Astrocyte (in vitro differentiated cells and primary cell): Measurements from ENCODE around the gene GLIS2. TPM values are rescaled to one million over a fixed set of nuclear protein-coding genes. Genes with fewer than 3 reads are reported as not detected.

Source experiments
- DNase-seq: peaks from one replicate; pipeline ENCODE4 v3.0.0-alpha.2; 2010; ENCODE audit warnings: low read depth
- FAIRE-seq: peaks from 2 replicates; lab custom pipeline; 2011; peaks lifted over from hg19 to GRCh38; lab: Jason Lieb, UNC
- H2AFZ ChIP-seq: 2 replicates; pipeline ENCODE4 v1.6.0; 2012; ENCODE audit warnings: low read depth, low read length, inconsistent platforms
- H3K27ac ChIP-seq: 2 replicates; pipeline ENCODE4 v1.5.1; 2011; ENCODE audit warnings: low read depth, low read length, inconsistent platforms
- H3K27me3 ChIP-seq: 2 replicates; pipeline ENCODE4 v1.6.0; 2011; ENCODE audit warnings: low read length, inconsistent platforms; ENCODE audit not compliant: insufficient read depth
- H3K36me3 ChIP-seq: 2 replicates; pipeline ENCODE4 v1.5.1; 2011; ENCODE audit warnings: low read length, inconsistent platforms; ENCODE audit not compliant: insufficient read depth
- H3K4me1 ChIP-seq: 2 replicates; pipeline ENCODE4 v1.5.1; 2011; ENCODE audit warnings: low read length, inconsistent platforms; ENCODE audit not compliant: insufficient read depth
- H3K4me2 ChIP-seq: 2 replicates; pipeline ENCODE4 v1.6.0; 2012; ENCODE audit warnings: low read length, inconsistent platforms
- H3K4me3 ChIP-seq: 2 replicates; pipeline ENCODE4 v1.5.1; 2011; ENCODE audit warnings: low read depth, mild to moderate bottlenecking, low read length, inconsistent platforms; ENCODE audit not compliant: insufficient read depth
- H3K79me2 ChIP-seq: 2 replicates; pipeline ENCODE4 v1.6.0; 2012; ENCODE audit warnings: mild to moderate bottlenecking, low read length, inconsistent platforms; ENCODE audit not compliant: insufficient read depth
- H3K9ac ChIP-seq: 2 replicates; pipeline ENCODE4 v1.6.0; 2012; ENCODE audit warnings: mild to moderate bottlenecking, low read length, inconsistent platforms
- H3K9me3 ChIP-seq: 2 replicates; pipeline ENCODE4 v1.5.1; 2012; ENCODE audit warnings: low read depth, mild to moderate bottlenecking, low read length, inconsistent platforms; ENCODE audit not compliant: insufficient read depth
- H4K20me1 ChIP-seq: 2 replicates; pipeline ENCODE4 v1.6.0; 2012; ENCODE audit warnings: low read length, inconsistent platforms; ENCODE audit not compliant: insufficient read depth
- H3K27ac Mint-ChIP-seq: one replicate; pipeline ENCODE4 v1.8.0; 2021; ENCODE audit warnings: mild to moderate bottlenecking, mixed read lengths; ENCODE audit not compliant: unreplicated experiment
- H3K27me3 Mint-ChIP-seq: one replicate; pipeline ENCODE4 v1.8.0; 2021; ENCODE audit warnings: low read depth, mixed read lengths; ENCODE audit not compliant: unreplicated experiment
- H3K36me3 Mint-ChIP-seq: one replicate; pipeline ENCODE4 v1.8.0; 2021; ENCODE audit warnings: low read depth, mixed read lengths; ENCODE audit not compliant: unreplicated experiment
- H3K4me1 Mint-ChIP-seq: one replicate; pipeline ENCODE4 v1.8.0; 2021; ENCODE audit warnings: low read depth, mixed read lengths; ENCODE audit not compliant: unreplicated experiment
- H3K4me3 Mint-ChIP-seq: one replicate; pipeline ENCODE4 v1.8.0; 2021; ENCODE audit warnings: mild to moderate bottlenecking, moderate library complexity, mixed read lengths; ENCODE audit not compliant: unreplicated experiment
- H3K9me3 Mint-ChIP-seq: one replicate; pipeline ENCODE4 v1.8.0; 2021; ENCODE audit warnings: mild to moderate bottlenecking, mixed read lengths; ENCODE audit not compliant: unreplicated experiment
- CTCF ChIP-seq: IDR thresholded peaks from 2 replicates; pipeline ENCODE4 v1.5.1; 2011; ENCODE audit warnings: low read depth, mild to moderate bottlenecking, inconsistent platforms, low read length, moderate library complexity; ENCODE audit not compliant: insufficient read depth
- EZH2 ChIP-seq: IDR thresholded peaks from 2 replicates; pipeline ENCODE4 v1.6.1; 2012; ENCODE audit warnings: mild to moderate bottlenecking, low read length, inconsistent platforms; ENCODE audit not compliant: insufficient read depth
- total RNA-seq: library from RNA; stranded (reverse); gene quantifications from 2 replicates; pipeline ENCODE4 v1.2.1, GENCODE V29; 2021

GLIS2 gene
- total RNA-seq, 1 donor from 2014 or later: 18.9 TPM

GRCh38 chr16:4382795-4383357, 67.0 kb downstream of the GLIS2 start:
- H3K36me3 Mint-ChIP-seq: no peaks in the 10 kb centered on the region
- Histone ChIP-seq H4K20me1 (peaks cover 63% of the 10 kb centered on the region), H3K9me3 (no peaks in the 10 kb centered on the region), H3K4me1 (peaks cover 48% of the 10 kb centered on the region), H3K4me3 (no peak overlapping the region), H3K36me3 (no peaks in the 10 kb centered on the region), H3K27me3 (no peaks in the 10 kb centered on the region), H3K9ac (no peak overlapping the region), H3K27ac (no peak overlapping the region), H3K79me2 (peaks cover 39% of the 10 kb centered on the region), H2AFZ (no peak overlapping the region), H3K4me2 (no peak overlapping the region)
- H3K4me1 Mint-ChIP-seq: peaks cover 13% of the 10 kb centered on the region
- FAIRE-seq: no peak
- H3K4me3 Mint-ChIP-seq: no peak overlapping the region
- H3K9me3 Mint-ChIP-seq: no peaks in the 10 kb centered on the region
- no peak for DNase-seq
- H3K27me3 Mint-ChIP-seq: no peaks in the 10 kb centered on the region
- no peak for TF ChIP-seq EZH2
- no peak for TF ChIP-seq CTCF
- no peak overlapping the region for H3K27ac Mint-ChIP-seq

- no peak for TF ChIP-seq EZH2
- no peak for TF ChIP-seq CTCF
- peaks cover 29% of the 10 kb centered on the region for H3K79me2 ChIP-seq
- H3K4me1 Mint-ChIP-seq: peaks cover 12% of the 10 kb centered on the region
- H3K4me3 Mint-ChIP-seq: no peak overlapping the region
- no peaks in the 10 kb centered on the region for H3K27me3 Mint-ChIP-seq
- H3K4me3 ChIP-seq: no peak overlapping the region
- H3K9ac ChIP-seq: peak overlapping the region; percentile 10
- H3K36me3 Mint-ChIP-seq: no peaks in the 10 kb centered on the region
- no peak overlapping the region for H2AFZ ChIP-seq
- no peak overlapping the region for H3K27ac Mint-ChIP-seq
- H4K20me1 ChIP-seq: peaks cover 54% of the 10 kb centered on the region
- no peak overlapping the region for H3K27ac ChIP-seq
- no peaks in the 10 kb centered on the region for H3K9me3 ChIP-seq
- no peaks in the 10 kb centered on the region for H3K36me3 ChIP-seq
- no peak for DNase-seq
- H3K9me3 Mint-ChIP-seq: no peaks in the 10 kb centered on the region
- no peak for FAIRE-seq
- H3K27me3 ChIP-seq: no peaks in the 10 kb centered on the region
- H3K4me1 ChIP-seq: peaks cover 48% of the 10 kb centered on the region
- H3K4me2 ChIP-seq: no peak overlapping the region
Observed at GRCh38 chr16:4383591-4384444, 68.0 kb downstream of the GLIS2 start.

GRCh38 chr16:4384509-4384942, 68.7 kb downstream of the GLIS2 start:
- FAIRE-seq (no peak), DNase-seq (no peak)
- Mint-ChIP-seq H3K4me3 (no peak overlapping the region), H3K36me3 (no peaks in the 10 kb centered on the region), H3K9me3 (no peaks in the 10 kb centered on the region), H3K4me1 (peaks cover 14% of the 10 kb centered on the region), H3K27ac (no peak overlapping the region), H3K27me3 (no peaks in the 10 kb centered on the region)
- no peak overlapping the region for H3K4me3 ChIP-seq
- H2AFZ ChIP-seq: no peak overlapping the region
- H3K9me3 ChIP-seq: no peaks in the 10 kb centered on the region
- no peak overlapping the region for H3K4me2 ChIP-seq
- peaks cover 55% of the 10 kb centered on the region for H3K4me1 ChIP-seq
- TF ChIP-seq CTCF: no peak
- TF ChIP-seq EZH2: no peak
- H3K9ac ChIP-seq: peak overlapping the region; percentile 10
- no peaks in the 10 kb centered on the region for H3K27me3 ChIP-seq
- peaks cover 22% of the 10 kb centered on the region for H3K79me2 ChIP-seq
- H4K20me1 ChIP-seq: peaks cover 46% of the 10 kb centered on the region
- H3K36me3 ChIP-seq: no peaks in the 10 kb centered on the region
- H3K27ac ChIP-seq: no peak overlapping the region
